GM19043 (cell line): Measurements from ENCODE around the gene TPGS2.
"Not testable (repeated sequence)": the region's sequence is repeated elsewhere in the genome, so short reads cannot be mapped to it uniquely, and the experiment has no call there.

ENCODE experiments used
- ATAC-seq: cut with Tn5 transposase; IDR thresholded peaks from one replicate; pipeline ENCODE4 v1.9.1; 2021; ENCODE audit warnings: low read depth; ENCODE audit not compliant: unreplicated experiment

The TPGS2 gene

DNA sequence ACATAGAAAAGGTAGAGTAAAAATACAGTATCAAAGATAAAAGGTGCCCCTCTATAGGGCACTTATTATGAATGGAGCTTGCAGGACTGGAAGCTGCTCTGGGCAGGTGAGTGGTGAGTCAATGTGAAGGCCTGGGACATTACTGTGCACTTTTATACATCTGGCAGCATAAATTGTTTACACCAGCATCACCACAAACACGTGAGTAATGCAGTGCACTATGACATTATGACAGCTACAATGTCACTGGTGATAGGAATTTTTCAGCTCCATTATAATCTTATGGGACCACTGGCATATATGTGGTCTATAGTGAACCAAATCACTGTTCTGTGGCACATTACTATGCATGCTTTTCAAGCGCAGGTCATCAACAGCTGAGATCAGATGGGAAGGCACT, 48.1 kb downstream of the TPGS2 start:
- ATAC-seq: no peak

DNA sequence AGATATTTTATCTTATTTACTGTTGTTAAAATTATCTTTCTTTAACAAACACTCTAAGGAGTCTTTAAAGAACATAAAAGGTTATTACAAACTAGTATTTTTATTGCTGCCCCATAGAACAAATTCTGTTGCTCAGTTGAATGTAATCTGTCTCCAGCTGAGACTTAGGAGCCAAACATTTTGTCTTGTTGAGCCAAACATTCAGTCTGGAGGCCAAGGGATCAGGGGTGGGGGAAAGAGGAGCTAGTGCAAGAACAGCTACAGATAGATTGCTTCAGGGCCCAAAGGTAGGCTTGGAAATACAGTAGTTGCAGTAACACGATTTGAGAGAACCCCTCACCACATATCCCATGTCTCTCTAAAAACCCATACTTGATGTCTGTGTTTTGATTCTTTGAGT, 51.2 kb downstream of the TPGS2 start:
- ATAC-seq: no peak

DNA sequence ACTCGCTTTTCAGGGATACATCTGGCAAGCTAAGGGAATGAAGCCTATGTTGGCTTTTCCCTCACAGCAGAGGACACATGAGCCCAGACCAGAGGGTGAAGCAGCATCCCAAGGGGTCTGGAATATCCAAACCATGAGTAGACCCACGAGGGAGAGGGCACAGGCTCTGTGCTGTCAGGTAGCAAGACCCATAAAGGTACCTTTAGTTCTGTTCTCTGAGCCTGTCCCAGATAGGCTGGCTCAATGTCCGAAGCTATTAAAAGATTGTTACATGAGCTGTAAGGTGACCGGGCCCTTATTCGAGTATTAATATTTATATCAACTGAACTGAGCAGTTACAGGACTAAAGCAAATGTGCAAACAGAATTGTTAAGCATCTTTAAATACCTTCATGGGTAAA, 52.2 kb downstream of the TPGS2 start:
- no peak for ATAC-seq

DNA sequence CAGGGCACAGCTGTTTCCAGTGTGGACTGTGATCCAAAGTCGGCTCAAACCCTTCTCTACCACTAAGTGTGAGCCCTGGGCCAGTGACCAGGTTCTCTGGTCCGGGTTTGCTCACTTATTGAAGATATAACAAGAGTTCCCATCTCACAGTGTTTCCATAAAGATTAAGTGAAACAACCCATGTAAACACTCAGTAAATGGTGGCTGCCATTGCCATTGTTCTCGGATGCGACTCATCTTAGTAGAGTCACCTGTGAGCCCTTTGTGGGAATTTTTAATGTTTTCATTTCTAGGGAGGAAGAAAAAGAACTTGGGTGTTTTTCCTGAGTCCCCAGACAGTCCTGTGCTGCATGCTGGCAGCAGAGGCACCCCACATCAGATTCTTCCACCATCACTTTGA, 53.4 kb downstream of the TPGS2 start:
- no peak for ATAC-seq

DNA sequence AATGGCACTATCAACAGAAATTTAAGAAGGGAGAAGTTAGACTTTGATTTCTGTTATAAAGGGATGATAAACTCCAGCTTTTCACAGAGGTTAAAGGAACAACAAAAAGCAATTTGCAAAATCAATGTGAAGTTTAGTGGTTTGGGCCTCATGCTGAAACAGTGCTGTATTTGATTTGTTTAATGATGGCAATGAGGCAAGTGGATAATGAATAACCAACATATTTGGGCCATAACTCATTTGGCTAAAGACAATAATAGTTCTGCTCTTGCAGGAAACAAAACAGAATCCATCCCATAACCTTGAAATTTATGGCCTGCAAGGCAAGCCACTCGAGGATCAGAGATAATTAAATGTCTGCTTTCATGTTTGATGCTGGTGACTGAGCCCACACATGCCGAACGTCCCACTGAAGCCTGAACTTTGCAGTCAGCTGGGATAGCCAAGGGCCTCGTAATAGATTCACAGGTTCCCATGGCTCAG, 56.5 kb downstream of the TPGS2 start:
- no peak for ATAC-seq

DNA sequence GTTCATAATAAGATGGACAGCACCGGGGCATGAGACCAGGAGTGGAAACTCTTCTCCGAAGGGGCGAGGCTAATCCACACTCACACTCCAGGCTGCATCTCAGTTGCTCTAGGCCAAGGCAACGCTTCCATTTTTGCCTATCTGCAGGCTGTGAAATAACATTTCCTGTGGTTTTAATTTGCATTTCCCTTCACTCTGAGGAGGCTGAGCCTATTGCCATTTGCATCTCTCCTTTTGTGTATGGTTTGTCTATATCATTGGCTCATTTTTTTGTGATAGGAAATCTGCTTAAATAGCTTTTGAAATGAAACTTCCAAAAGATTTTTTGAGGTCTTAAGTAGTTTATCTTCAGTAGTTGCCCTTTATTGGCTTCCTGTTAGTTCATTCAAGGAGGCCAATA, 57.6 kb downstream of the TPGS2 start:
- ATAC-seq: peak; percentile 59

DNA sequence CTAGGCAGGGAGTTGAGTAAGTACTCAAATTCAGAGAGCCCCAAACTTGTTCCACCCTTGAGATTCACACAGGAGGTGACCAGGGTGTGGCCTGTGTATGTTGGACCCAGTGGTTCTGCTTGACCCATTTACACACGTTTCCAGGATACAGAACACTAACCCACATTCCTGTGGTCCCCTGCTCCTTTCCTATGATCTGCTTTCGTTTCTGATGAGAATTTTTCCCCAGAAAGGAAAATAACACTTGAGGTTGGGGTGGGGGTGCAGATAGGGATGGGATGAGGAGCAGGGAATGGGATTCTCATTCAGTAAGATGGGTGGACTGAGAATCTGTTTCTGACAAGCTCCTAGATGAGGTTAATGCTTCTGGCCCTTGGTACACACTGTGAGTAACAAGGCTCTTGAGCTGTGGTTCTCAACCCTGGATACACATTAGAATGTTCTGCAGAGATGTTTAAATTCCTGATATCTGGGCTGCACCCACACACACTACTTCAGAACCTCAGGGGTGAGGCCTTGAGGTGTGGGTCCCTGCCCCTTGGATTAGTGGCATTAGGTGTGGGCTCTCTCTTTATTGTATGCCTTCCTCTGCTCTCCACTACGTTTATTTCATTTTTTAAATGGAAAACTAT, 58.4 kb downstream of the TPGS2 start:
- no peak for ATAC-seq

DNA sequence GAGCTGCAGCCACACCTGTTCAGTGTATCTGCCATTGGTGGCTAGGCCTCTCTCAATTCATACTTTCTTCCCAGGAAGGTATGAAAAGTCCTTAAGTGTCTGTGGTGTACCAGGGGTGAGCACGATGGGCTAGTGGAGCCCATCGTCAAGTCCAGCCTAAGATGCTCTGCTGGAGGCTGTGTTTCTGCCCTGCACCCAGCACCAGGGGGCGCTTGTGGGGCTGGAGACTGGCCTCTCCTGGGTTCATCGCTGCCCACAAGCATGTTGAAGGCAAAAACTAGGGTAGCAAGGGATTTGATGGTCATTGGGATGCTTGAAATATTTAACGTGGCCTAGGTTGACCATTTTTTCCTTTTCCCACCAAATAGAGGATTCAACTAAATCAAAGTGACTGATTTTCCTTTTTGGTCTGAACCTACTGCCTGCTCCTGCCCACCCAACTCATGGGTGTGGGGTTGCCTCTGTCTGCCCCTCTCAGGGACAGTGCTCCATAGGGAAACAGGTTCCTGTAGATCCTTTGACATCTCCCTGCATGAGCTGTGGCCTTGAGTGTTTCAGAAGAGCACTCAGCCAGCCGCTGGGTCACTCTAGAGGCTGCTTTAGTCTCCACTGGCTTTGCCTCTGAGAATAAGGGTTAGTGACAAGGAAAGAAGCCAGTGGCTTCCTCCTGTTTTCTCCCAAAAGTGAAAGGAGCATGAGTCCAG, 59.0 kb downstream of the TPGS2 start:
- ATAC-seq: no peak

DNA sequence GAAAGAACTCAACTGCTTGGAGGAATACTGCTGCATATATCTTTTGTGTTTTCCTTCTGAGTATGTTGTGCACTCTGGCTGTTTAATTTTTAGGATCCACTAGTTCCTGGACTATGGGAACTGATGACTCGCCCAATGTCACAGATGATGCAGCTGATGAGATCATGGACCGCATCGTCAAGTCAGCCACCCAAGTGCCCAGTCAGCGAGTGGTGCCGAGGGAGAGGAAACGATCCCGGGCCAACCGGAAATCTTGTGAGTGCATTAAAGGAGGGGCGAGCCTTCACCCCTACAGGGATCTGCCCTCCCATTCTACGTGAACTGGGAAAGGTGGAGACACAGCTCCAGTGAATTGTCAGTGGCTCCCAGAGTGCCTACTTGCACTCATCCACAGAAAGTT, 59.6 kb downstream of the TPGS2 start:
- ATAC-seq: no peak

DNA sequence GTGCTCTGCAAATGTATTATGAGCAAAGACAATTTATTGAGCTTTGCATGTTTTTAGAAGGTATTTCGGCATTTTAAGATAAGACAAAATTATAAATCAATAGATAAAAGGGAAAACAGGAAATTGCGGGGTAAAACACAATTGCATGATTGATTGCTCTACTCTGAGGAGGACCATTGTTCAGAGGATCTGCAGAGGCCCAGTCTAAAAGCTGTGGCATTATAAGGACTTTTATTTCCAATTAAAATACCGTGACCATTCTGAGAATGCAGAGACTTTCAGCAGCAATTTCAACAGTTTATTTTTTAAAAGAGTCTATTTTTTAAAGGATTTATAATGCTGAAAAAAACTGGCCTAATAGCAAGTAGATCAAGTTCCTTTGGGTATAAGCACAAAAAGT, 62.0 kb downstream of the TPGS2 start:
- no peak for ATAC-seq

DNA sequence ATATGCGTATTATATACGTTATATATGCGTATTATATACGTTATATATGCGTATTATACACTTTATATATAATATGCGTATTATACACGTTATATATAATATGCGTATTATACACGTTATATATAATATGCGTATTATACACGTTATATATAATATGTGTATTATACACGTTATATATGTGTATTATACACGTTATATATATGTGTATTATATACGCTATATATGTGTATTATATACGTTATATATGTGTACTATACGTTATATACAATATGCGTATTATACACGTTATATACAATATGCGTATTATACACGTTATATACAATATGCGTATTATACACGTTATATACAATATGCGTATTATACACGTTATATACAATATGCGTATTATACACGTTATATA, 65.8 kb downstream of the TPGS2 start:
- not testable (repeated sequence) for ATAC-seq

DNA sequence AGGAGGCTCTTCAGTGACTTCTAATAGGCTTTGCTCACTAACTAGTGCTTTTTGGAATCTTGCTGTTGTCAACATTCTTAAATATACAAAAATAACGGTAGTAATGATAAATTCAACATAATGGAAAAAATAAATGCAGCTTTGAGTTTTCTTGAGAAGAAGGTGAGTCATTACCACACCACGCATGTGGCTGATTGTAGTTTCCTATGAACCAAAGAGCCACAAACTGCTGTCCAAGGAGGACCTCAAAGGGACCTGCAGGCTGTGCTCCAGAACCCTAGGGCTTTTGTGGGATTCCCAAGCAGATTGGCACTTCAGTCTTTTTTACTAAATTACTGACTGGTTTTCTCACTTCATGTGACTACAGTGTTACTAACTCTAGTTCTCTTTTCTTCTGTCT, 66.7 kb downstream of the TPGS2 start:
- no peak for ATAC-seq

DNA sequence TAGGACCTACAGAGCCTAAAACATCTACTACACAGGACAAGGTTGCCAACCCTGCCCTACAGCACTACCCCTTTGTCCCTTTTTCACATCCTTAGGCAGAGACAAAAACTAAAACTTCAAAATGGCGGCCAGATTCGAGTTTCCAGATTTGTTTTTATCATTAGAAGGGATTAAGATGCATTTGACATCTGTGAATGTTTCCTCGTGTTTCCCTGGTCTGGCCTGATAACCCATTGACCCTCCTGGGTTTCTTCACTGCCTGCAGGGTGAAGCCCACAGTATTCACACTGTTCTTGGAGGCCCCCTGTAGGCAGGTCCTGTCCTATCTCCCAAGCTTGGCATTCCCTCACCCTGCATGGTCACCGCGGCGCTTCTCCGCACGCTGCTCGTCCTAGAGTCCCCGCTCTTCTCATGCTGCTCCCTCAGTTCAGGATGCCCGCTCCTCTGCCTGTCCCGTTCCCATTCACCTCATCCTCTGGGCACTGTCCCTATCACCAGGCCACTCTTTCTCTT, 67.6 kb downstream of the TPGS2 start:
- ATAC-seq: no peak

DNA sequence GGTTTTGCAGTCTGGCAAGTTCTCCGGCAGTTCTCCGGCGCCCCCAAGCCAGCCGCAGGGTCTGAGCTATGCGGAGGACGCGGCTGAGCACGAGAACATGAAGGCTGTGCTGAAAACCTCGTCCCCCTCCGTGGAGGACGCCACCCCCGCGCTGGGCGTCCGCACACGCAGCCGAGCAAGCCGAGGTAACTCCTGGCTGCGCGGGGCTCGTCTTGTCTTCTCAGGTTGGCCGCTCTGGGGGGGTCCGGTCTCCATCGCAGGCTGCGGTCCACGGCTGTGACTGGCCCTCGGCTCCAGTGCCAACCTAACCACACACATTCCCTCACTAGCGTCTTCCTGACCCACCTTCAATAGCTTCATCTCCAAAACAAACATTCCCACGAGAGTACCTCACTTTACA, 68.2 kb downstream of the TPGS2 start:
- no peak for ATAC-seq

DNA sequence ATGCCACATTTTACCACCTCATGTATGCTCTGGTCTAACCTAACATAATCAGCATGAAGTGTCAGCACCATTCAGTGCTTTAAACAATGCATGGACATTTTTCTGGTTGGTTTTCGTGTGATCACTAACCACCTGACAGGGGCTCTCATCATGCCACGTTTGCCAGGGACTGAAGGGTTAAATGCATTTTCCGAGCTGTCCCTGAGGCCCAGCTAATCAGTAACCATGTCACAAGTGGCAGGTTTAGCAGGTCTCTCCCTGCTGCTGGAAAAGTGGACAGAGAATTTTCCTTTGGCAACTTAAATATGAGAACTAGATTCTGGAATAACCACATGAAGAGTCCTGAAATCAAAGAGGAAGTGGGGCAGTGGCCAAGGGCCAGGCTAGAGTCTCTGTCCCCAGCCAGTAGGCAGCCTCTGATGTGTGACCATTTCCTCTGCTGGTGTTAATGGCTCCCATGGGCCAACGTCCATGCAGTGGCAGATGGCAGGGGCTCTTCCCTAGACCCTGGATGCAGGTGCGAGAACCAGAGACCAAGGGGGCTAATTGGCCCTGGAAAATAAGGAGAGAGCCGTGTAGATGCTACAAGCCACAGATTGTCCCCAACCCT, 69.5 kb downstream of the TPGS2 start:
- no peak for ATAC-seq

DNA sequence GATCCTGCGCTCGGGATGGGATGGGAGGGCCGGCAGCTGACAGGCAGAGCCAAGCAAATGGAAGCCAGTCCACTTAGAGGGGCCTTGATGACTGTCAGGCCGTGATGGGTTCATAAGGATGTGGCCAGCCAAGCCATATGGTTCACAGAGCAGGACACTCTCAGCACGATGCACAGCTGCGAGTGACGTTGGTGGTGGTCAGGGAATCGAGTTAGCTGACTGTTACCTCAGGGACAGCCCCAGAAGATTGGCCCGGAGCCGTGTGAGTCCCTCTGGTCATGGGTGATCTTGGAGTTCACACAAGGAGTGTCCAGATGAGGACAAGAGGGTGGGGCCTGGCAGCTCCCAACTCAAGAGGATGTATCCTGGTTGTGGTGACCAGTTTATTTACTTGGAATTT, 70.2 kb downstream of the TPGS2 start:
- no peak for ATAC-seq

DNA sequence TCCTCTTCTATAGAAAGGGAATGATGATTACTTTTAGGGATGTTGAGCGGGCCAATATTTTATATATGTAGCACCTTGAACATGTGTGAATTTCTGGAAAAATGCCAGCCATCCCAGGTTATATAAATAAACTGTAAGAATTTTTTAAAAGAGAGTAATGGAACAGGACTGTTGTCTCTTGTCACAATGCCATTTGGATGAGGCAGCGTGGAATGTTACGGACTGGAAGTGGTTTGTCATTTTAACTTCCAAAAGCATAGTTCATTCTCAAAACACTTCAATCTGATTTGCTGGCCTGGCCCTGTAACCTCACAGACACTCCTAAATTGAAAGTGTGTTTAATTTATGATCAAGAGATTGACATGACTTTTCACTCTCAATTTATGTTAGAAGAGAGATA, 70.8 kb downstream of the TPGS2 start:
- ATAC-seq: no peak

DNA sequence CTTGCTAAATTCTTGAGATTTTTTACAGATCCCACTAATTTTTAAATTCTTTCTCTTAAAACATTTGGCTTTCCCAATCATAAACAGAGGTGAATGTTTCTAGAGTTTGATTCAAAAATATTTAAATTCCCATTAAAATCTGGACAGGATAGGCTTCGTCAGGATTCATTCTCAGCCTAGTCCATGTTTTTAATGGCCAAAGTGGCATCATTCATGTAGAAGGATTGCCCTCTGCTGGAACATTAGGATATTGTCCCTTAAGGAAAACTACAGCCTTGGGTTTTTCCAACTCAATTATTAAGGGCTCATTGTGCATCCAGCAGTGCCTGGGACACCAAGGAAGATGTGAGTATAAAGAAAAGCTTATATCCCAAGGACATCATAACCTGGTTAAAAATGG, 71.7 kb downstream of the TPGS2 start:
- no peak for ATAC-seq

DNA sequence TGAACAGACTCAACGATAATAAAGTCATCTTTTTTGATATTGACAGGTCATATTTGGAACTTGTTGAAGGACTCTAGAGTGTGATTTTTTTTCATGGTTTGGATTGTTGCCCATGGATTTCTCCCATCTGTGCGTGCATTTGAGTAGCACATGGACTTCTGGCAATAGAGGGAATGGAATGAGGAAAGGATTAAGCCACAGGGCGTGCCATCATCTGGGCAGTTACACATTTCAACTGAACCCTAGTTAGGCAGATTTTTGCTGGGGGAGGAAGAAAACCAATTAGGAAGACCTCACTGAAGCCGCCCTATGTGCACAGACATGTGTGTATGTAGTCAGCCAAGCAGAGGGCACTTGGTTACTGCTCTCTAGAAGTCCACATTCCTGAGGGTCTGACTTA, 72.6 kb downstream of the TPGS2 start:
- ATAC-seq: no peak

DNA sequence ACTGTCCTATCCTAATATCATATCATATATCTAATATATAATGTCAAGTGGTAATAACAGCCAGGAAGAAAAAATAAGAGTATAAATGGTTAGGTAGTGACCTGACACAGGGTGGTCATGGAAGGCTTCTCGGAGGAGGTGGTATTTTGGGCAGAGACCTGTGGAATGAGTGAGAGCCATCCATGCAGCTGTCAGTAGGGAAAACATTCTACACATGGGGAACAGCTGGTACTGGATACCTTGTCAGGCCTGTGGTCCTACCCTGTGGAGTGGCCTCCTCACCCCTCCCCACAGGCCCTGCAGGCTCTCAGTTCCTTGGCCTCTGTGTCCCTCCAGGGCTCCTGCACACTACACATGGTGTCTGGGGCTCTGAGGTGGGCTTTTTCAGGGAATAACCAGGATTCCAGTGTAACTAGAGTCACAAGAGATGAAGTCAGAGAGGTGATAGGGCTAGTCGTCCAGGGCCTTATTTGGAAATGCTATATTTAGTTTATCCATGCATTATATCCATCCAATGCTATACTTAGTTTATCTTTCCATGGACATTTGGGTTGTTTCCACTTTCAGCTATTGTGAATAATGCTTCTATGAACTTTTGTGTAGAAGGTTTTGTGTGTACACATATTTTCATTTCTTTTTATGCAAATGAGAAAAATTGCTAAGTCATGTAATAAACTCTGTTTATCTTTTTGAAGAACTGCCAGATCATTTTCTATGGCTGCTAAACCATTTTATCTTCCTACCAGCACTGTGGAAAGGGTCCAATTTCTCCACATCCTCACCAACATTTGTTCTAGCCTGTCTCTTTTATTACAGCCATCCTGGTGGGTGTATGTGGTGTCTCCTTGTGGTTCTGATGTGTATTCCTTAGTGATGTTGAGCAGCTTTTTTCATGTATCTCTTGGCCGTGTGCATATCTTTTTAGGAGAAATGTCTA, 75.6 kb downstream of the TPGS2 start:
- no peak for ATAC-seq
